ENCODE results near the gene TMEM184B.

GRCh38 chr22:38259370-38259769 lies 13.4 kb downstream of the TMEM184B start:
- TF ChIP-seq CTCF (IDR thresholded peaks at IDR 0.05), result no peak
- no peak for TF ChIP-seq POLR2AphosphoS5 (IDR thresholded peaks at IDR 0.05; ENCODE audit: low read depth, low read length)
- TF ChIP-seq TCF7L2 (IDR thresholded peaks at IDR 0.05; ENCODE audit: low read depth, low read length), result no peak
- no peak for TF ChIP-seq SIN3A (IDR thresholded peaks at IDR 0.05; ENCODE audit: borderline replicate concordance, insufficient read depth, low read depth, low read length)

Data from Panc1 (cell line).